Measurements from ENCODE around the gene HDGF. TPM values are rescaled to one million over a fixed set of nuclear protein-coding genes. Genes with fewer than 3 reads are reported as not detected.

Gene HDGF
- total and polyA plus RNA-seq, 3 donors from 2014 or later, result 78.2 to 133 (median 97.7) TPM

- TF ChIP-seq CTCF (IDR thresholded peaks at IDR 0.05) (no peak), POLR2A (IDR thresholded peaks at IDR 0.05) (no peak)
- intact Hi-C loops (cut with DNase I; ENCODE audit: low total_unique reads), result no loop called here
- Histone ChIP-seq H3K27ac (no peak overlapping the region), H3K36me3 (ENCODE audit: low read depth, missing control alignments) (no peaks in the 10 kb centered on the region), H3K4me3 (no peak overlapping the region), H3K4me1 (peaks cover 14% of the 10 kb centered on the region), H3K9me3 (no peaks in the 10 kb centered on the region), H3K27me3 (no peaks in the 10 kb centered on the region)
- DNase-seq, result no peak
- WGBS, 2 donors, result 72 to 83% methylated on average over 6 to 9 of the region's 9 CpGs
These were observed 40.3 kb downstream of the HDGF start for GRCh38 chr1:156711011-156711817.

- H3K36me3 ChIP-seq (ENCODE audit: low read depth, missing control alignments), result no peaks in the 10 kb centered on the region
- intact Hi-C loops (cut with DNase I; ENCODE audit: low total_unique reads), result no loop called here
- WGBS, 2 donors, result 43 to 50% methylated on average over 11 of the region's 11 CpGs
- H3K27ac ChIP-seq, result no peak overlapping the region
- TF ChIP-seq POLR2A (IDR thresholded peaks at IDR 0.05) (no peak), CTCF (IDR thresholded peaks at IDR 0.05) (no peak)
- H3K4me1 ChIP-seq, result peaks cover 26% of the 10 kb centered on the region
- DNase-seq, result peak; percentile 40
- no peaks in the 10 kb centered on the region for H3K27me3 ChIP-seq
- no peaks in the 10 kb centered on the region for H3K9me3 ChIP-seq
- H3K4me3 ChIP-seq, result no peak overlapping the region
These were observed 41.6 kb downstream of the HDGF start for GRCh38 chr1:156709757-156710489.

GRCh38 chr1:156709031-156709430, 42.4 kb downstream of the HDGF start:
- Histone ChIP-seq H3K27me3 (no peaks in the 10 kb centered on the region), H3K4me1 (peaks cover 32% of the 10 kb centered on the region), H3K4me3 (no peak overlapping the region), H3K27ac (no peak overlapping the region), H3K9me3 (no peaks in the 10 kb centered on the region), H3K36me3 (ENCODE audit: low read depth, missing control alignments) (no peaks in the 10 kb centered on the region)
- 74 to 75% methylated on average over 4 of the region's 4 CpGs for WGBS, 2 donors
- intact Hi-C loops (cut with DNase I; ENCODE audit: low total_unique reads), result no loop called here
- DNase-seq, result no peak
- TF ChIP-seq POLR2A (IDR thresholded peaks at IDR 0.05) (no peak), CTCF (IDR thresholded peaks at IDR 0.05) (no peak)

GRCh38 chr1:156708218-156708661, 43.2 kb downstream of the HDGF start:
- 61 to 77% methylated on average over 4 of the region's 4 CpGs for WGBS, 2 donors

More at GRCh38 chr1:156708218-156708661, 43.2 kb downstream of the HDGF start:
- Histone ChIP-seq H3K4me1 (peaks cover 32% of the 10 kb centered on the region), H3K27me3 (no peaks in the 10 kb centered on the region), H3K27ac (no peak overlapping the region), H3K36me3 (ENCODE audit: low read depth, missing control alignments) (no peaks in the 10 kb centered on the region), H3K4me3 (no peak overlapping the region), H3K9me3 (no peaks in the 10 kb centered on the region)
- intact Hi-C loops (cut with DNase I; ENCODE audit: low total_unique reads), result no loop called here
- no peak for TF ChIP-seq POLR2A (IDR thresholded peaks at IDR 0.05)
- TF ChIP-seq CTCF (IDR thresholded peaks at IDR 0.05), result no peak
- DNase-seq, result no peak

All from testis (tissue), 3 donors.